Measurements from ENCODE around the gene CENPL.
"Not testable (repeated sequence)": the region's sequence is repeated elsewhere in the genome, so short reads cannot be mapped to it uniquely, and the experiment has no call there.

DNA sequence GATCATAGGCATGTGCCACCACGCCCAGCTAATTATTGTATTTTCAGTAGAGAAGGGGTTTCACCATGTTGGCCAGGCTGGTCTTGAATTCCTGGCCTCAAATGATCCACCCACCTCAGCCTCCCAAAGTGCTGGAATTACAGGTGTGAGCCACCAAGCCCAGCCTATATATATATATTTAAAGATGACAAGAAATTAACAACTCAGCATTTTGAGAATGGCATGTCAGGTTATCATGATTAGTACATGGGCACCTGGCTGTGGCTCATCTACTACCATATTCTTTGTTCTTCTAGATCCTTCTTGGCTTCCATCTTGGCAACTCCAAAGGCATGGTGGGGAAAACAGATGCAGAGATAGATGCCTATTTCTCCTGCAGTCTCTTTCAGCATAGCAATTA, 24.7 kb downstream of the CENPL start:
- TF ChIP-seq CTCF (IDR thresholded peaks at IDR 0.05; ENCODE audit: low read depth, low read length, poor library complexity, severe bottlenecking); EZH2phosphoT487 (IDR thresholded peaks at IDR 0.05; ENCODE audit: borderline replicate concordance, low read length): not testable (repeated sequence)

All from DOHH2 (cell line).